HFF-Myc (cell line): ENCODE data around the gene FBXO40.
"Not testable (repeated sequence)": the region's sequence is repeated elsewhere in the genome, so short reads cannot be mapped to it uniquely, and the experiment has no call there.

ENCODE experiments used
- DNase-seq: peaks from one replicate; pipeline ENCODE4 v3.0.0-alpha.2; 2011; ENCODE audit warnings: low read depth; ENCODE audit errors: extremely low read depth
- H3K4me3 ChIP-seq: replicated peaks from 2 replicates; pipeline ENCODE4 v1.5.1; 2011; ENCODE audit warnings: low read depth, mild to moderate bottlenecking, control low read depth, low read length
- TF ChIP-seq, protein P1 (sequence below): IDR thresholded peaks from 2 replicates; pipeline ENCODE4 v1.5.1; 2012; ENCODE audit warnings: mild to moderate bottlenecking, low read depth, low read length, control low read depth; ENCODE audit errors: missing control alignments

Gene FBXO40

GRCh38 chr3:121562148-121562547, 31.0 kb upstream of the FBXO40 start:
- DNase-seq, result no peak
- H3K4me3 ChIP-seq, result no peak overlapping the region
- TF ChIP-seq, protein P1, sequence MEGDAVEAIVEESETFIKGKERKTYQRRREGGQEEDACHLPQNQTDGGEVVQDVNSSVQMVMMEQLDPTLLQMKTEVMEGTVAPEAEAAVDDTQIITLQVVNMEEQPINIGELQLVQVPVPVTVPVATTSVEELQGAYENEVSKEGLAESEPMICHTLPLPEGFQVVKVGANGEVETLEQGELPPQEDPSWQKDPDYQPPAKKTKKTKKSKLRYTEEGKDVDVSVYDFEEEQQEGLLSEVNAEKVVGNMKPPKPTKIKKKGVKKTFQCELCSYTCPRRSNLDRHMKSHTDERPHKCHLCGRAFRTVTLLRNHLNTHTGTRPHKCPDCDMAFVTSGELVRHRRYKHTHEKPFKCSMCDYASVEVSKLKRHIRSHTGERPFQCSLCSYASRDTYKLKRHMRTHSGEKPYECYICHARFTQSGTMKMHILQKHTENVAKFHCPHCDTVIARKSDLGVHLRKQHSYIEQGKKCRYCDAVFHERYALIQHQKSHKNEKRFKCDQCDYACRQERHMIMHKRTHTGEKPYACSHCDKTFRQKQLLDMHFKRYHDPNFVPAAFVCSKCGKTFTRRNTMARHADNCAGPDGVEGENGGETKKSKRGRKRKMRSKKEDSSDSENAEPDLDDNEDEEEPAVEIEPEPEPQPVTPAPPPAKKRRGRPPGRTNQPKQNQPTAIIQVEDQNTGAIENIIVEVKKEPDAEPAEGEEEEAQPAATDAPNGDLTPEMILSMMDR, result no peak

DNA sequence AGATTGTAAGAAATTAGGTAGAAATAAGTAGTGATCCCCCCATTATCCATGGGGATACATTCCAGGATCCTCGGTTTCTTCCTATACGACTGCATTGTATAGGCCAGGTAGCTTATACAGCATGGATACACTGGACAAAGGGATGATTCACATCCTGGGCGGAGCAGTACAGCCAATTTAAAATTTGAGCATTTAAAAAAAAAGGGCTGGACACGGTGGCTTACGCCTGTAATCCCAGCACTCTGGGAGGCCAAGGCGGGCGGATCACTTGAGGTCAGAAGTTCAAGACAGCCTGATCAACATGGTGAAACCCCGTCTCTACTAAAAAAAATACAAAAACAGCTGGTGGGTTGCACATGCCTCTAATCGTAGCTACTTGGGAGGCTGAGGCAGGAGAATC, 26.4 kb upstream of the FBXO40 start:
- DNase-seq, result no peak
- no peak overlapping the region for H3K4me3 ChIP-seq
- TF ChIP-seq, protein P1, result no peak

GRCh38 chr3:121567649-121568048, 25.5 kb upstream of the FBXO40 start, which contains the start of gene ARGFX:
ARGFX (plus strand) TSS chr3:121567949; CDS start chr3:121570714, 2,765 bp downstream.
- H3K4me3 ChIP-seq, result no peak within 1 kb of the TSS
- no peak for DNase-seq
- TF ChIP-seq, protein P1, result no peak

DNA sequence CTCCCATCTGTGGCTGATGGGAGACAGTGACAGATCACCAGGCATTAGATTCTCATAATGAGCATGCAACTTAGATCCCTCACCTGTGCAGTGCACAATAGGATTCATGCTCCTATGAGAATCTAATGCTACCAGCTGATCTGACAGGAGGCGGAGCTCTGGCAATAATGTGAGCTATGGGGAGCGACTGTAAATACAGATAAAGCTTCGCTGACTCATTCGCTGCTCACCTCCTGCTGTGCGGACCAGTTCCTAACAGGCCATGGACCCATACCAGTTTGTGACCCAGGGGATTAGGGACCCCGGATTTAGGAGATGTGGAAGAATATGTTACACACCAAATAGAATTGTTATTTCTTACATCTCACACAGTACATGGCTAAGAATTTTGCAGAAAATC, 18.7 kb upstream of the FBXO40 start:
- TF ChIP-seq, protein P1, result no peak
- DNase-seq, result no peak
- H3K4me3 ChIP-seq, result no peak overlapping the region

GRCh38 chr3:121581691-121582090, 11.5 kb upstream of the FBXO40 start:
- H3K4me3 ChIP-seq, result no peak overlapping the region
- TF ChIP-seq, protein P1, result no peak
- DNase-seq, result no peak

- no peak overlapping the region for H3K4me3 ChIP-seq
- DNase-seq, result no peak
- TF ChIP-seq, protein P1, result no peak
These were observed 8.8 kb upstream of the FBXO40 start for GRCh38 chr3:121584418-121584817.

GRCh38 chr3:121593806-121594205, 627 bp downstream of the FBXO40 start:
- not testable (repeated sequence) for DNase-seq, H3K4me3 ChIP-seq

- H3K4me3 ChIP-seq, result no peak overlapping the region
- TF ChIP-seq, protein P1, result no peak
- DNase-seq, result no peak
These were observed 1.7 kb downstream of the FBXO40 start for GRCh38 chr3:121594850-121595249.
